Omental fat pad (tissue), 4 donors: Measurements from ENCODE around the gene OR5H15. TPM values are rescaled to one million over a fixed set of nuclear protein-coding genes. Genes with fewer than 3 reads are reported as not detected.

ENCODE experiments used
- ATAC-seq: fragments of 150-250 bp; one replicate; pipeline ENCODE4 v1.9.1; 2016; ENCODE audit warnings: mild to moderate bottlenecking, moderate library complexity; ENCODE audit not compliant: low FRiP score
- DNase-seq: peaks from one replicate; pipeline ENCODE4 v3.0.0-alpha.2; 2019; ENCODE audit warnings: low spot score
- CTCF ChIP-seq, 3 donors: fragments of 450-650 bp; IDR thresholded peaks; one replicate each; pipeline ENCODE4 v1.5.1; 2016 to 2017; ENCODE audit warnings: antibody characterized with exemption in 3 of 3, mild to moderate bottlenecking in 3 of 3, moderate library complexity in 2 of 3
- total RNA-seq, 4 donors: library from RNA; depleted of rRNA; stranded (reverse); fragments of >200 nt; gene quantifications; one replicate each; pipeline ENCODE4 v1.1.0, GENCODE V29; 2016

The OR5H15 gene
- total RNA-seq, 4 donors from 2014 or later: not detected

DNA sequence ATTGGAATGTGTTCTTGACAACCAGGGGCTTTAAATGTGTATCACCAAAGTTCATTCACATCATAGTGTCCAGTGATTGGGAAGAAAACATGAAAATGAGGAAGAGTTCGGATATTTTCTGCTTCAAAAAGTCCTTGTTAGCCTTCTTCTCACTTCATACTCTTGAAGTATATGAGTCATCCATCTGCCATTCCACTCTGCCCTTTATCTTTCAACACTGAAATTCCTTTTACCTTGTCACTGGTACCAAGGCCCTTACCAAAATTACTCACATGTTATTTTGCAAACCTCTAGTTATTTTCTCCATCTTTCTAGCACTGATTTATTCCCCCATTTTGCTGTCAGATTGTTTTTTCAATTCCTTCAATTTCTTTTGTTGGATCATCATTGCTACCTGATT, 32.5 kb downstream of the OR5H15 start:
- TF ChIP-seq CTCF (IDR thresholded peaks at IDR 0.05): no peak
- DNase-seq (no peak), ATAC-seq (no peak)

GRCh38 chr3:98209244-98209643, 42.7 kb downstream of the OR5H15 start:
- DNase-seq (no peak), ATAC-seq (no peak)
- TF ChIP-seq CTCF (IDR thresholded peaks at IDR 0.05): no peak

GRCh38 chr3:98213276-98213675, 46.8 kb downstream of the OR5H15 start:
- ATAC-seq: no peak
- no peak for TF ChIP-seq CTCF (IDR thresholded peaks at IDR 0.05)
- no peak for DNase-seq

DNA sequence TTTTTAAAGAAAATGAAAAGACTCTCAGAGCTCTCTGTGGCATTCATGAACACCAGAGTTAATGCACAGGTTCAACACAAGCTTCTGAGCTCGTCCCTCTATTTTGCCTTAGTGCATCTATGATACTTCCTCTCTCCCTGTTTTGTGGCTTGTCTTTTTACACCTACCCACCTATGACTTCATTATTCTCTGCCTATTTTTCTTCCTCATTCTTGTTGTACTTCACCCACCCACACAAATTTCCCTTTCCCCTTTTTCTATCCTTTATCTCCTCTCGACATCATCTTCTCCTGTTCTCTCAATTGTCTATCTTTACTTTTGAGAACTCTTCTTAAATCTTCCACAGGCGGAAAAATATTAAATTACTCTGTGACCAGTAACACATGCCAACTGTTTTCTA, 48.6 kb downstream of the OR5H15 start:
- no peak for TF ChIP-seq CTCF (IDR thresholded peaks at IDR 0.05)
- DNase-seq: no peak
- ATAC-seq: no peak

Other genes starting within 250 kb of the OR5H15 start
- gene RIOX2, start 194.3 kb upstream of the OR5H15 start, total RNA-seq: 10 to 100 TPM; 27.2 to 42.4 (median 33.2) TPM
- not detected for gene GABRR3, start 131.4 kb upstream of the OR5H15 start, total RNA-seq
- not detected for gene OR5AC2, start 79.5 kb upstream of the OR5H15 start, total RNA-seq
- not detected for gene OR5H1, start 36.0 kb upstream of the OR5H15 start, total RNA-seq
- not detected for gene OR5H14, start 19.2 kb upstream of the OR5H15 start, total RNA-seq
- not detected for gene OR5H6, start 97.5 kb downstream of the OR5H15 start, total RNA-seq
- not detected for gene OR5H2, start 115.8 kb downstream of the OR5H15 start, total RNA-seq
- gene OR5K4, start 187.2 kb downstream of the OR5H15 start, total RNA-seq: not detected
- not detected for gene OR5K3, start 224.0 kb downstream of the OR5H15 start, total RNA-seq